ENCODE results near the gene MCC.

The MCC gene

DNA sequence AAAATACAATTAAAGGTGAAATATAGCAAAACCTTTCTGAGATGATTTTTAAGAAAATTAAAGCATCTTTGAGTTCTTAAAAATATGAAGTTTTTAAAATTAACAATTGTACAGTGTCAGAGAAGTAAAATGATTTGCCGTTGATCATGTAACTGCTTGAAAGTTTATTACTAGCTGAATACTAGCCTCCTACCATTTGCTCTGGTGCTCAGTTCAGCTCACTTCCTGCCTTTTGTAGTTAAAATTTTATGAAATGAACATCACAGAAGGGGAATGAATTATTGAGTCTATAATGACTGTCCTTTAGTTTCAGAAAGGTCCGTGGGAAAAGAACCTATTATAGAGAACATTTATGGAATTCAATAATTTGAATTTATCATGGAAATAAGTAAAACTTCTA, 34.9 kb upstream of the MCC start:
- no peaks in the 10 kb centered on the region for H3K4me1 Mint-ChIP-seq
- H3K27ac Mint-ChIP-seq: no peak overlapping the region
- no peak overlapping the region for H3K4me3 Mint-ChIP-seq
- peaks cover 38% of the 10 kb centered on the region for H3K36me3 Mint-ChIP-seq (ENCODE audit: low read depth)
- H3K27me3 Mint-ChIP-seq (ENCODE audit: low read depth): no peaks in the 10 kb centered on the region
- no peaks in the 10 kb centered on the region for H3K9me3 Mint-ChIP-seq
- TF ChIP-seq, protein P1, sequence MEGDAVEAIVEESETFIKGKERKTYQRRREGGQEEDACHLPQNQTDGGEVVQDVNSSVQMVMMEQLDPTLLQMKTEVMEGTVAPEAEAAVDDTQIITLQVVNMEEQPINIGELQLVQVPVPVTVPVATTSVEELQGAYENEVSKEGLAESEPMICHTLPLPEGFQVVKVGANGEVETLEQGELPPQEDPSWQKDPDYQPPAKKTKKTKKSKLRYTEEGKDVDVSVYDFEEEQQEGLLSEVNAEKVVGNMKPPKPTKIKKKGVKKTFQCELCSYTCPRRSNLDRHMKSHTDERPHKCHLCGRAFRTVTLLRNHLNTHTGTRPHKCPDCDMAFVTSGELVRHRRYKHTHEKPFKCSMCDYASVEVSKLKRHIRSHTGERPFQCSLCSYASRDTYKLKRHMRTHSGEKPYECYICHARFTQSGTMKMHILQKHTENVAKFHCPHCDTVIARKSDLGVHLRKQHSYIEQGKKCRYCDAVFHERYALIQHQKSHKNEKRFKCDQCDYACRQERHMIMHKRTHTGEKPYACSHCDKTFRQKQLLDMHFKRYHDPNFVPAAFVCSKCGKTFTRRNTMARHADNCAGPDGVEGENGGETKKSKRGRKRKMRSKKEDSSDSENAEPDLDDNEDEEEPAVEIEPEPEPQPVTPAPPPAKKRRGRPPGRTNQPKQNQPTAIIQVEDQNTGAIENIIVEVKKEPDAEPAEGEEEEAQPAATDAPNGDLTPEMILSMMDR (IDR thresholded peaks at IDR 0.05; ENCODE audit: unreplicated experiment in 3 of 3): no peak

DNA sequence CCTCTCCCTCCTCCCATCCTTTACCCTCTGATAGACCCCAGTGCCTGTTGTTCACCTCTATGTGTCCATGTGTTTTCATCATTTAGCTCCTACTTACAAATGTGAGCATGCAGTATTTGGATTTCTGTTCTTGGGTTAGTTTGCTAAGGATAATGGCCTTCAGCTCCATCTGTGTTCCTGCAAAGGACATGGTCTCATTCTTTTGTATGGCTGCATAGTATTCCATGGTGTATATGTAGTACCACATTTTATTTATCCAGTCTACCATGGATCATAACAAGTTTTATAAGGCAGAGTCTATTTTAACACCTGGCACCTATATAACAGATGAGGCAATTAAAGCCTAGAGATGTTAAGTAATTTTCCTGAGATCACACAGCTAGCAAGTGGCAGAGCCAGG, 32.6 kb upstream of the MCC start:
- Mint-ChIP-seq H3K9me3 (no peaks in the 10 kb centered on the region), H3K4me1 (peaks cover 6% of the 10 kb centered on the region), H3K36me3 (ENCODE audit: low read depth) (peaks cover 38% of the 10 kb centered on the region), H3K4me3 (no peak overlapping the region), H3K27ac (no peak overlapping the region), H3K27me3 (ENCODE audit: low read depth) (no peaks in the 10 kb centered on the region)
- TF ChIP-seq, protein P1 (IDR thresholded peaks at IDR 0.05; ENCODE audit: unreplicated experiment in 3 of 3): no peak

- Mint-ChIP-seq H3K27me3 (ENCODE audit: low read depth) (no peaks in the 10 kb centered on the region), H3K36me3 (ENCODE audit: low read depth) (peaks cover 43% of the 10 kb centered on the region), H3K27ac (no peak overlapping the region), H3K4me3 (no peak overlapping the region), H3K4me1 (peaks cover 11% of the 10 kb centered on the region), H3K9me3 (no peaks in the 10 kb centered on the region)
- TF ChIP-seq, protein P1 (IDR thresholded peaks at IDR 0.05; ENCODE audit: unreplicated experiment in 3 of 3): no peak
Measured at GRCh38 chr5:113520429-113520828, 32.2 kb upstream of the MCC start.

GRCh38 chr5:113519412-113519811, 31.2 kb upstream of the MCC start:
- TF ChIP-seq, protein P1 (IDR thresholded peaks at IDR 0.05; ENCODE audit: unreplicated experiment in 3 of 3): no peak
- no peaks in the 10 kb centered on the region for H3K27me3 Mint-ChIP-seq (ENCODE audit: low read depth)
- no peaks in the 10 kb centered on the region for H3K9me3 Mint-ChIP-seq
- H3K36me3 Mint-ChIP-seq (ENCODE audit: low read depth): peaks cover 45% of the 10 kb centered on the region
- H3K4me3 Mint-ChIP-seq: no peak overlapping the region
- H3K27ac Mint-ChIP-seq: no peak overlapping the region
- H3K4me1 Mint-ChIP-seq: peaks cover 19% of the 10 kb centered on the region

GRCh38 chr5:113518884-113519283, 30.6 kb upstream of the MCC start:
- no peak overlapping the region for H3K27ac Mint-ChIP-seq
- no peak overlapping the region for H3K4me3 Mint-ChIP-seq
- H3K27me3 Mint-ChIP-seq (ENCODE audit: low read depth): no peaks in the 10 kb centered on the region
- TF ChIP-seq, protein P1 (IDR thresholded peaks at IDR 0.05; ENCODE audit: unreplicated experiment in 3 of 3): no peak
- H3K36me3 Mint-ChIP-seq (ENCODE audit: low read depth): peaks cover 45% of the 10 kb centered on the region
- H3K9me3 Mint-ChIP-seq: no peaks in the 10 kb centered on the region
- H3K4me1 Mint-ChIP-seq: peaks cover 22% of the 10 kb centered on the region

- peak overlapping the region; percentile 89 to 96 (median 96) for H3K4me3 Mint-ChIP-seq
- no peaks in the 10 kb centered on the region for H3K27me3 Mint-ChIP-seq (ENCODE audit: low read depth)
- peaks cover 27% of the 10 kb centered on the region for H3K36me3 Mint-ChIP-seq (ENCODE audit: low read depth)
- peak overlapping the region; percentile 79 to 92 (median 83) for H3K27ac Mint-ChIP-seq
- no peaks in the 10 kb centered on the region for H3K9me3 Mint-ChIP-seq
- TF ChIP-seq, protein P1 (IDR thresholded peaks at IDR 0.05; ENCODE audit: unreplicated experiment in 3 of 3): no peak
- peaks cover 35% of the 10 kb centered on the region for H3K4me1 Mint-ChIP-seq
Measured at GRCh38 chr5:113514289-113514635, 26.0 kb upstream of the MCC start.

Measured in nephron (organoid).